Heart left ventricle (tissue), 16 donors: ENCODE results near the gene THNSL1. TPM values are rescaled to one million over a fixed set of nuclear protein-coding genes. Genes with fewer than 3 reads are reported as not detected.
A peak's percentile ranks its signal among the peaks of the same experiment; 100 is the strongest.

Experiments used
- ATAC-seq, 4 donors: fragments of 200-7000 bp; cut with Tn5 transposase; one replicate each; pipeline ENCODE4 v1.9.1; 2020 to 2022; ENCODE audit warnings: moderate library complexity in 4 of 4, mild to moderate bottlenecking in 3 of 4, moderate number of reproducible peaks in 1 of 4
- DNase-seq, 5 donors: peaks; one replicate each; pipeline ENCODE4 v3.0.0-alpha.2; 2020
- H3K27ac ChIP-seq, 12 donors: fragments of 200-600 bp; sonication (generic) in 4 of 12; one replicate each; pipeline versions ENCODE4 v1.5.0 to v1.8.0; 2016 to 2022; ENCODE audit warnings: mild to moderate bottlenecking in 2 of 12
- H3K27me3 ChIP-seq, 9 donors: fragments of 200-600 bp; sonication (generic) in 2 of 9; one replicate each; pipeline versions ENCODE4 v1.5.1 to v1.8.0; 2016 to 2022; ENCODE audit warnings: mild to moderate bottlenecking in 3 of 9
- H3K36me3 ChIP-seq, 9 donors: fragments of 200-600 bp; sonication (generic) in 2 of 9; one replicate each; pipeline versions ENCODE4 v1.5.0 to v1.8.0; 2018 to 2022; ENCODE audit warnings: mild to moderate bottlenecking in 2 of 9
- H3K4me1 ChIP-seq, 12 donors: fragments of 200-600 bp; sonication (generic) in 4 of 12; one replicate each; pipeline versions ENCODE4 v1.5.0 to v1.8.0; 2016 to 2022; ENCODE audit warnings: mild to moderate bottlenecking in 3 of 12
- H3K4me3 ChIP-seq, 12 donors: fragments of 200-600 bp; sonication (generic) in 4 of 12; one replicate each; pipeline versions ENCODE4 v1.5.0 to v1.8.0; 2017 to 2022; ENCODE audit warnings: mild to moderate bottlenecking in 9 of 12, moderate library complexity in 4 of 12
- H3K9me3 ChIP-seq, 12 donors: fragments of 200-600 bp; sonication (generic) in 4 of 12; one replicate each; pipeline versions ENCODE4 v1.5.0 to v1.8.0; 2016 to 2022; ENCODE audit warnings: mild to moderate bottlenecking in 1 of 12
- POLR2A ChIP-seq, 2 donors: fragments of 450-650 bp; IDR thresholded peaks; one replicate each; pipeline ENCODE4 v1.6.1; 2017; ENCODE audit warnings: antibody characterized with exemption in 2 of 2, mild to moderate bottlenecking in 2 of 2, moderate library complexity in 2 of 2
- WGBS, 4 donors: extraction: QIAGEN DNeasy Blood & Tissue Kit in 2 of 4; methylation state at CpG; one replicate each; pipeline versions ENCODE4 v1.1.5 to v1.1.7; 2013 to 2018; 5-methylcytosine and 5-hydroxymethylcytosine counted together
- intact Hi-C, 10 donors: fragments of 100-400 bp; cut with DNase I; formaldehyde crosslinking; loops; one replicate each; pipeline versions ENCODE4 v1.11.1 to v1.14.2; 2022
- polyA plus RNA-seq, 2 donors: library from polyadenylated mRNA; stranded (reverse); fragments of 200-250 nt; gene quantifications; one replicate each; pipeline ENCODE4 v1.2.3, GENCODE V29; 2013
- total RNA-seq, 9 donors: library from RNA; depleted of rRNA in 2 of 9; stranded (reverse); fragments of >200 nt in 2 of 9; fragmentation: NEBNext Ultra II Directional in 3 of 9; extraction: Animal tissue kit (Norgen Biotek cat#: 25700) in 3 of 9; gene quantifications; one replicate each; pipeline versions ENCODE4 v1.1.0 to v1.2.4, GENCODE V29; 2016 to 2023
- TF ChIP-seq, protein P1 (sequence below), 12 donors: fragments of 200-600 bp; sonication (generic) in 4 of 12; IDR thresholded peaks; one replicate each; pipeline versions ENCODE4 v1.5.0 to v1.8.0; 2018 to 2022; ENCODE audit warnings: antibody characterized with exemption in 12 of 12, mild to moderate bottlenecking in 5 of 12
- donor health status: ischemic (EF 13 %, LVEDD 7.1; RV severe dilation, severe dysfunction).
- donor health status: healthy with polysubstance abuse.
- donor health status: DM: no; HTN: yes; CAD: no.
- donor health status: DM: no; HTN: no; CAD: no.
- donor health status: ischemic (EF 25% LVEDD 6.9; RV normal size, moderate dysfunction).
- donor health status: ischemic (EF 25% LVEDD 5.7; RV mildly dilated, moderate dysfunction).
- donor health status: healthy.
- donor health status: DM: yes; HTN: yes; CAD: no.
- donor health status: ischemic (EF 35%, LVEDD 5.7; RV mildly dilated, moderate dysfunction).
- donor health status: nonischemic (EF 11% LVEDD 7.7; RV severe dilation, severe dysfunction).
- donor health status: DM: yes; HTN: yes; CAD: no.
- donor health status: PGD.
- donor health status: ischemic (EF 29% LVEDD 5.4; RV normal size, mild dysfunction).
- donor health status: nonischemic (EF 23%, LVEDD 6.1; RV moderate dilation, normal function).

Gene THNSL1
- total and polyA plus RNA-seq, 11 donors = 1.9 to 6.9 (median 3.9) TPM

DNA sequence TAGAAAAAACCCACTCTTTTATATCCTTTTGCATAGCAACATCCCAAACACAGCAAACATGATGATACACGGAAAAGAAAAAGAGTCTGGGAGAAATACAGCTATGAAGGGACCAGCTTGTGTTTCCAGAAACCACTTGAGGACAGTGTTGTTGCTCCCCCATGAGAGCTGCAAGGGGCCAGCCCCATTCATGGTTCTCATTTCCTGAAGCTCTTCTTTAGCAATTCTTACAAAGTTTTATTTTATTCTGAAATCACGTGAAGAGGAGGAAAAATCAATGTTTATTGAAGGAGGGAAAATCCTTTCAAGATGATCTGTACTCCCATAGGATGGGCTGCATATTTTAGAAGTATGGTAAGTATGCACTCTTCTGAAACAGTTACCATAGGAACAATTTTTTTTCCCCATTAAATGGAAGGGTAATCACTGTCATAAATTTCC, 46.6 kb upstream of the THNSL1 start:
- no peaks in the 10 kb centered on the region for H3K27me3 ChIP-seq
- 62 to 79% (median 70%) methylated on average over 2 of the region's 2 CpGs for WGBS, 4 donors
- H3K9me3 ChIP-seq = no peaks in the 10 kb centered on the region
- ATAC-seq (peak in 1 of 4 donors; percentile 58), DNase-seq (no peak)
- H3K27ac ChIP-seq = peak overlapping the region in 4 of 12 donors; percentile 7 to 49 (median 13)
- no peak overlapping the region for H3K4me3 ChIP-seq
- no peaks in the 10 kb centered on the region for H3K36me3 ChIP-seq
- TF ChIP-seq, protein P1, sequence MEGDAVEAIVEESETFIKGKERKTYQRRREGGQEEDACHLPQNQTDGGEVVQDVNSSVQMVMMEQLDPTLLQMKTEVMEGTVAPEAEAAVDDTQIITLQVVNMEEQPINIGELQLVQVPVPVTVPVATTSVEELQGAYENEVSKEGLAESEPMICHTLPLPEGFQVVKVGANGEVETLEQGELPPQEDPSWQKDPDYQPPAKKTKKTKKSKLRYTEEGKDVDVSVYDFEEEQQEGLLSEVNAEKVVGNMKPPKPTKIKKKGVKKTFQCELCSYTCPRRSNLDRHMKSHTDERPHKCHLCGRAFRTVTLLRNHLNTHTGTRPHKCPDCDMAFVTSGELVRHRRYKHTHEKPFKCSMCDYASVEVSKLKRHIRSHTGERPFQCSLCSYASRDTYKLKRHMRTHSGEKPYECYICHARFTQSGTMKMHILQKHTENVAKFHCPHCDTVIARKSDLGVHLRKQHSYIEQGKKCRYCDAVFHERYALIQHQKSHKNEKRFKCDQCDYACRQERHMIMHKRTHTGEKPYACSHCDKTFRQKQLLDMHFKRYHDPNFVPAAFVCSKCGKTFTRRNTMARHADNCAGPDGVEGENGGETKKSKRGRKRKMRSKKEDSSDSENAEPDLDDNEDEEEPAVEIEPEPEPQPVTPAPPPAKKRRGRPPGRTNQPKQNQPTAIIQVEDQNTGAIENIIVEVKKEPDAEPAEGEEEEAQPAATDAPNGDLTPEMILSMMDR (IDR thresholded peaks at IDR 0.05) = no peak
- TF ChIP-seq POLR2A (IDR thresholded peaks at IDR 0.05) = no peak
- intact Hi-C loops = no loop called here
- peaks cover 0 to 12% (median 3%) of the 10 kb centered on the region in 12 donors for H3K4me1 ChIP-seq

DNA sequence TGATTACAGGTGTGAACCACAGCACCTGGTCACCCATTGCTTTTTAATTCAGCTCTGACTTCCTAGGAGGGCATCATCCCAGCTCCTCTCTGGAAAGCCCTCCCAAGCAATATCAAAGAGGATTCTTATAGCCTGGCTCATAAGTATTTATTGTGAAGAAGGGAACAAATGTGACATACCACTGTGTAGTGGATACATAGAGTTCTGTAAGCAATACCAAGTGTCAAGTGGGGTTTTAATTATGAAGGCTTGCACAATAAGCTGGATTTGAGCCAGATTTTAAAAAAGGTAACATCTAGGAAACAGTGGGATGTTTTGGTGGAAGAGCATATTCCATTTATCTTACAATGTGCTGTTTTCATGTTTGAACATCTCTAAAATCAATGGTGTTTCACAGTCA, 45.0 kb upstream of the THNSL1 start:
- peaks cover 0 to 22% (median 6%) of the 10 kb centered on the region in 12 donors for H3K4me1 ChIP-seq
- intact Hi-C loops = no loop called here
- H3K27me3 ChIP-seq = no peaks in the 10 kb centered on the region
- peak in 3 of 4 donors; percentile 37 to 53 (median 41) for ATAC-seq
- TF ChIP-seq POLR2A (IDR thresholded peaks at IDR 0.05) = no peak
- TF ChIP-seq, protein P1 (IDR thresholded peaks at IDR 0.05) = no peak
- H3K36me3 ChIP-seq = no peaks in the 10 kb centered on the region
- DNase-seq = no peak
- H3K27ac ChIP-seq = no peak overlapping the region
- H3K9me3 ChIP-seq = no peaks in the 10 kb centered on the region
- no peak overlapping the region for H3K4me3 ChIP-seq

DNA sequence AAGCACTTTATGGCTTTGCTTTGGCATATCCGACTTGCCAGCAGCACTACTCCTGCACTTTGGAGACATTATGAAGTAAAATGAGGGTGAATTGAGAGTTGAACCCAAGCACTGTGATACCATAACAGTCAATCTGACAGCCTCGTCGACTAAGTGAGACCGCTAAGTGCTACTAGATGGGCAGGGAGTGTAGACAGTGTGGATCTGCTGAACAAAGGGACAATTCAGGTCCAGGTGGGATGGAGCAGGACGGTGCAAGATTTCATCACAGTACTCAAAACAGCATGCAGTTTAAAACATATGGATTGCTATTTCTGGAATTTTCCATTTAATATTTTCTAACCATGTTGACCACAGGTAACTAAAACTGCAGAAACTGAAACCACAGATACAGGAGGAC, 43.2 kb upstream of the THNSL1 start:
- Histone ChIP-seq H3K4me3 (no peak overlapping the region), H3K27ac (no peak overlapping the region), H3K4me1 (peaks cover 0 to 26% (median 6%) of the 10 kb centered on the region in 12 donors), H3K27me3 (no peaks in the 10 kb centered on the region), H3K36me3 (no peaks in the 10 kb centered on the region), H3K9me3 (no peaks in the 10 kb centered on the region)
- TF ChIP-seq, protein P1 (IDR thresholded peaks at IDR 0.05) = no peak
- intact Hi-C loops = no loop called here
- WGBS, 4 donors = 81 to 88% (median 86%) methylated on average over 5 of the region's 5 CpGs
- no peak for ATAC-seq
- no peak for DNase-seq

DNA sequence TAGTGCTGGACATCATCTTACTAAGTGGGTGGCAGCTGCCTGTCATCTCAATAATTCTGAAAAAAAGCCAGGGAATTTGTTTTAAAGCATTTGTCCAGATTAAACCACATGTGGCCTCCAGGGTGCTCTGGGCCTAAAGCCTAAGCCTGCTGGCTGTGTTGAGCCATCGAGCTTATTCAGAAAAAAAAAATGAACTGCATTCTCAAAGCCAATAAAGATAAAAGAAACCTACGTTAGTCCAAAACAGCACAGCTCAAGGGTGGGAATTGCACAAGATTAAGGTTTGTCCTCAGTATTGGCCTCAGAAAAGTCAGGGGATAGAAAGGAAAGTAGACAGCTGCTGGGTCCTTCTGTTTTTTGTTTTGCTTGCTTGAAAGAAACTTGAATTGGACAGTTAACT, 41.4 kb upstream of the THNSL1 start:
- Histone ChIP-seq H3K4me3 (no peak overlapping the region), H3K27me3 (no peaks in the 10 kb centered on the region), H3K27ac (peak overlapping the region in 10 of 12 donors; percentile 8 to 70 (median 45)), H3K36me3 (no peaks in the 10 kb centered on the region), H3K9me3 (no peaks in the 10 kb centered on the region), H3K4me1 (peaks cover 0 to 34% (median 6%) of the 10 kb centered on the region in 12 donors)
- TF ChIP-seq POLR2A (IDR thresholded peaks at IDR 0.05) = no peak
- TF ChIP-seq, protein P1 (IDR thresholded peaks at IDR 0.05) = peak in 3 of 12 donors; percentile 3 to 26 (median 5)
- intact Hi-C loops = no loop called here
- peak in 4 of 5 donors; percentile 36 to 56 (median 54) for DNase-seq
- WGBS, 4 donors = 25 to 33% (median 29%) methylated on average over 2 of the region's 2 CpGs
- ATAC-seq = peak; percentile 72 to 91 (median 88)
